Measurements from ENCODE around the gene NDE1. TPM values are rescaled to one million over a fixed set of nuclear protein-coding genes. Genes with fewer than 3 reads are reported as not detected.

NDE1 gene
- total and polyA plus RNA-seq, 8 donors: 37.1 to 71.7 (median 50.7) TPM

GRCh38 chr16:15608398-15609285 is 41.4 kb upstream of the NDE1 start:
- Histone ChIP-seq H3K36me3 (peaks cover 0 to 100% of the 10 kb centered on the region in 2 donors), H3K27me3 (no peaks in the 10 kb centered on the region), H3K4me1 (peaks cover 0 to 16% of the 10 kb centered on the region in 2 donors), H3K9me3 (no peaks in the 10 kb centered on the region), H3K4me3 (no peak overlapping the region), H3K27ac (peak overlapping the region in 1 of 2 donors; percentile 57)
- DNase-seq (peak in 1 of 4 donors; percentile 20), ATAC-seq (no peak)
- TF ChIP-seq, protein P1, sequence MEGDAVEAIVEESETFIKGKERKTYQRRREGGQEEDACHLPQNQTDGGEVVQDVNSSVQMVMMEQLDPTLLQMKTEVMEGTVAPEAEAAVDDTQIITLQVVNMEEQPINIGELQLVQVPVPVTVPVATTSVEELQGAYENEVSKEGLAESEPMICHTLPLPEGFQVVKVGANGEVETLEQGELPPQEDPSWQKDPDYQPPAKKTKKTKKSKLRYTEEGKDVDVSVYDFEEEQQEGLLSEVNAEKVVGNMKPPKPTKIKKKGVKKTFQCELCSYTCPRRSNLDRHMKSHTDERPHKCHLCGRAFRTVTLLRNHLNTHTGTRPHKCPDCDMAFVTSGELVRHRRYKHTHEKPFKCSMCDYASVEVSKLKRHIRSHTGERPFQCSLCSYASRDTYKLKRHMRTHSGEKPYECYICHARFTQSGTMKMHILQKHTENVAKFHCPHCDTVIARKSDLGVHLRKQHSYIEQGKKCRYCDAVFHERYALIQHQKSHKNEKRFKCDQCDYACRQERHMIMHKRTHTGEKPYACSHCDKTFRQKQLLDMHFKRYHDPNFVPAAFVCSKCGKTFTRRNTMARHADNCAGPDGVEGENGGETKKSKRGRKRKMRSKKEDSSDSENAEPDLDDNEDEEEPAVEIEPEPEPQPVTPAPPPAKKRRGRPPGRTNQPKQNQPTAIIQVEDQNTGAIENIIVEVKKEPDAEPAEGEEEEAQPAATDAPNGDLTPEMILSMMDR (IDR thresholded peaks at IDR 0.05): no peak
- intact Hi-C loops (cut with DNase I): no loop called here

- Histone ChIP-seq H3K4me1 (peaks cover 0 to 16% of the 10 kb centered on the region in 2 donors), H3K9me3 (no peaks in the 10 kb centered on the region), H3K27me3 (no peaks in the 10 kb centered on the region), H3K36me3 (peaks cover 0 to 100% of the 10 kb centered on the region in 2 donors), H3K4me3 (no peak overlapping the region), H3K27ac (no peak overlapping the region)
- intact Hi-C loops (cut with DNase I): no loop called here
- TF ChIP-seq, protein P1 (IDR thresholded peaks at IDR 0.05): no peak
- ATAC-seq (no peak), DNase-seq (no peak)
Measured at GRCh38 chr16:15609286-15609649, 40.8 kb upstream of the NDE1 start.

GRCh38 chr16:15610369-15610871 is 39.6 kb upstream of the NDE1 start:
- no peaks in the 10 kb centered on the region for H3K27me3 ChIP-seq
- ATAC-seq (no peak), DNase-seq (no peak)
- no peak overlapping the region for H3K4me3 ChIP-seq
- H3K9me3 ChIP-seq: no peaks in the 10 kb centered on the region
- H3K36me3 ChIP-seq: peaks cover 0 to 100% of the 10 kb centered on the region in 2 donors
- TF ChIP-seq, protein P1 (IDR thresholded peaks at IDR 0.05): no peak
- H3K4me1 ChIP-seq: peaks cover 0 to 16% of the 10 kb centered on the region in 2 donors
- intact Hi-C loops (cut with DNase I): no loop called here
- H3K27ac ChIP-seq: no peak overlapping the region

DNA sequence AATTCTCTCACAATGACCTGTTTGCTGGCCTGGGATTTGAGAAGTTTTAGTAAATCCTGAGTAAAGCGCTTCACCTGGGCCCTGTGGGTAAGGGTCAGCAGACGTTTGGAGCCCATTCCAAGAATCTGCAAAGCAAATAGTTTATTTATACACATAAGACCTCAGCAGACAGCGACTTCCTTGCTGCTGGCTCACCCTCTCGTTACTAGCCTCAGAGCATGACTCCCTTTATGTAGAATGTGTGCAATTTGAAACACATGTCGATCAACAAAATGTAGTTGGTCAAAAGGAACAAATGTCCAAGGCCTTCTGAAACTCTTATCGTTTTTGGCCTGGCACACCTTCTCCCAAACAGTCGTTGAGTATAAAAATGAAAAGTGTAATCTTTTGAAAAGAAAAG is 38.4 kb upstream of the NDE1 start:
- H3K27ac ChIP-seq: no peak overlapping the region
- no peak for DNase-seq
- H3K36me3 ChIP-seq: peaks cover 0 to 100% of the 10 kb centered on the region in 2 donors
- intact Hi-C loops (cut with DNase I): no loop called here
- no peaks in the 10 kb centered on the region for H3K27me3 ChIP-seq
- peaks cover 0 to 13% of the 10 kb centered on the region in 2 donors for H3K4me1 ChIP-seq
- no peaks in the 10 kb centered on the region for H3K9me3 ChIP-seq
- TF ChIP-seq, protein P1 (IDR thresholded peaks at IDR 0.05): no peak
- no peak overlapping the region for H3K4me3 ChIP-seq
- no peak for ATAC-seq

- Histone ChIP-seq H3K4me1 (no peaks in the 10 kb centered on the region), H3K9me3 (no peaks in the 10 kb centered on the region), H3K36me3 (peaks cover 0 to 100% of the 10 kb centered on the region in 2 donors), H3K27me3 (no peaks in the 10 kb centered on the region), H3K27ac (no peak overlapping the region), H3K4me3 (no peak overlapping the region)
- intact Hi-C loops (cut with DNase I): no loop called here
- TF ChIP-seq, protein P1 (IDR thresholded peaks at IDR 0.05): no peak
- ATAC-seq: no peak
- DNase-seq: no peak
Measured at GRCh38 chr16:15613676-15614075, 36.4 kb upstream of the NDE1 start.
